G401 (cell line): Measurements from ENCODE around the gene FOXO1. TPM values are rescaled to one million over a fixed set of nuclear protein-coding genes. Genes with fewer than 3 reads are reported as not detected.

ENCODE experiments used
- total RNA-seq: library from RNA; depleted of rRNA; stranded (reverse); fragments of >200 nt; shearing (Covaris generic); gene quantifications from 2 replicates; pipeline ENCODE4 v1.2.3, GENCODE V29; 2014; rRNA removed

FOXO1 gene
- total RNA-seq, 1 experiment from 2014 or later, result 0.17 TPM

Other genes with a start within 250 kb of the FOXO1 start
- gene MRPS31, start 104.5 kb upstream of the FOXO1 start, total RNA-seq, result 20.3 and 42.3 TPM in 2 replicates
- 66.5 and 75.0 TPM in 2 replicates for gene SLC25A15, start 123.0 kb upstream of the FOXO1 start, total RNA-seq